Astrocyte (in vitro differentiated cells and primary cell): ENCODE results near the gene SEMA4D.

ENCODE experiments used
- CTCF ChIP-seq: IDR thresholded peaks from 2 replicates; pipeline ENCODE4 v1.5.1; 2011; ENCODE audit warnings: low read depth, mild to moderate bottlenecking, inconsistent platforms, low read length, moderate library complexity; ENCODE audit not compliant: insufficient read depth
- EZH2 ChIP-seq: IDR thresholded peaks from 2 replicates; pipeline ENCODE4 v1.6.1; 2012; ENCODE audit warnings: mild to moderate bottlenecking, low read length, inconsistent platforms; ENCODE audit not compliant: insufficient read depth

GRCh38 chr9:89442501-89442978 is 55.4 kb downstream of the SEMA4D start:
- TF ChIP-seq CTCF = no peak
- TF ChIP-seq EZH2 = no peak
